ENCODE results near the gene ELMO1.

Gene ELMO1

GRCh38 chr7:37405128-37405527 is 43.5 kb downstream of the ELMO1 start:
- DNase-seq = no peak

- DNase-seq = no peak
Observed at GRCh38 chr7:37399876-37400421, 48.7 kb downstream of the ELMO1 start.

GRCh38 chr7:37398403-37398802 is 50.3 kb downstream of the ELMO1 start:
- DNase-seq = no peak

- DNase-seq = no peak
Observed at GRCh38 chr7:37395618-37396259, 52.9 kb downstream of the ELMO1 start.

- no peak for DNase-seq
Observed at GRCh38 chr7:37394158-37394557, 54.5 kb downstream of the ELMO1 start.

- DNase-seq = no peak
Observed at GRCh38 chr7:37393476-37393875, 55.2 kb downstream of the ELMO1 start.

- DNase-seq = no peak
Observed at GRCh38 chr7:37392673-37393017, 56.0 kb downstream of the ELMO1 start.

- DNase-seq = peak; percentile 69
Observed at GRCh38 chr7:37391791-37392672, 56.6 kb downstream of the ELMO1 start.

GRCh38 chr7:37390114-37390513 is 58.5 kb downstream of the ELMO1 start:
- peak; percentile 57 for DNase-seq

- DNase-seq = peak; percentile 33
Observed at GRCh38 chr7:37388811-37389210, 59.9 kb downstream of the ELMO1 start.

GRCh38 chr7:37385787-37386186 is 62.9 kb downstream of the ELMO1 start:
- DNase-seq = no peak

- no peak for DNase-seq
Observed at GRCh38 chr7:37382546-37383088, 66.0 kb downstream of the ELMO1 start.

- no peak for DNase-seq
Observed at GRCh38 chr7:37380831-37381230, 67.8 kb downstream of the ELMO1 start.

- DNase-seq = no peak
Observed at GRCh38 chr7:37379546-37380277, 69.0 kb downstream of the ELMO1 start.

GRCh38 chr7:37377231-37377630 is 71.4 kb downstream of the ELMO1 start:
- DNase-seq = no peak

- peak; percentile 33 for DNase-seq
Observed at GRCh38 chr7:37376386-37376785, 72.3 kb downstream of the ELMO1 start.

- no peak for DNase-seq
Observed at GRCh38 chr7:37372750-37373149, 75.9 kb downstream of the ELMO1 start.

- DNase-seq = no peak
Observed at GRCh38 chr7:37371755-37372154, 76.9 kb downstream of the ELMO1 start.

GRCh38 chr7:37369906-37370305 is 78.8 kb downstream of the ELMO1 start:
- no peak for DNase-seq

GRCh38 chr7:37368540-37368939 is 80.1 kb downstream of the ELMO1 start:
- no peak for DNase-seq

GRCh38 chr7:37367010-37367409 is 81.7 kb downstream of the ELMO1 start:
- DNase-seq = no peak

- no peak for DNase-seq
Observed at GRCh38 chr7:37366445-37366844, 82.2 kb downstream of the ELMO1 start.

GRCh38 chr7:37365405-37365804 is 83.3 kb downstream of the ELMO1 start:
- no peak for DNase-seq
